Activated naive CD4-positive, alpha-beta T cell treated with anti-CD3 and anti-CD28 coated beads, Interleukin-2, amount 50 U/mL, for 16 hours (primary cell): ENCODE measurements around the gene JADE3.

ENCODE experiments used
- DNase-seq: peaks from one replicate; pipeline ENCODE4 v3.0.0-alpha.2; 2020

The JADE3 gene

GRCh38 chrX:47047989-47048388, 135.8 kb downstream of the JADE3 start:
- DNase-seq = no peak

GRCh38 chrX:47059142-47059874, 147.1 kb downstream of the JADE3 start:
- no peak for DNase-seq

- DNase-seq = no peak
Observed at GRCh38 chrX:47060708-47061107, 148.5 kb downstream of the JADE3 start.

GRCh38 chrX:47061238-47061919, 149.2 kb downstream of the JADE3 start:
- DNase-seq = no peak

GRCh38 chrX:47063179-47063578, 151.0 kb downstream of the JADE3 start:
- no peak for DNase-seq

- DNase-seq = no peak
Observed at GRCh38 chrX:47068214-47068613, 156.0 kb downstream of the JADE3 start.

- DNase-seq = no peak
Observed at GRCh38 chrX:47068720-47069119, 156.5 kb downstream of the JADE3 start.

- DNase-seq = no peak
Observed at GRCh38 chrX:47078129-47079043, 166.2 kb downstream of the JADE3 start, which contains the start of gene RGN. RGN (plus strand) TSS chrX:47078443; CDS start chrX:47081145, 2,702 bp downstream.

GRCh38 chrX:47080215-47080914, 168.1 kb downstream of the JADE3 start:
- DNase-seq = no peak

- DNase-seq = no peak
Observed at GRCh38 chrX:47080915-47081236, 168.7 kb downstream of the JADE3 start.

- no peak for DNase-seq
Observed at GRCh38 chrX:47091149-47091775, 179.0 kb downstream of the JADE3 start.

- DNase-seq = no peak
Observed at GRCh38 chrX:47093248-47093647, 181.0 kb downstream of the JADE3 start.

GRCh38 chrX:47093860-47094259, 181.6 kb downstream of the JADE3 start:
- DNase-seq = no peak

GRCh38 chrX:47097018-47097417, 184.8 kb downstream of the JADE3 start:
- no peak for DNase-seq

GRCh38 chrX:47098338-47099094, 186.3 kb downstream of the JADE3 start:
- no peak for DNase-seq

- no peak for DNase-seq
Observed at GRCh38 chrX:47101206-47101605, 189.0 kb downstream of the JADE3 start.
